ENCODE data around the gene KRTAP9-1. TPM values are rescaled to one million over a fixed set of nuclear protein-coding genes. Genes with fewer than 3 reads are reported as not detected.

The KRTAP9-1 gene
- total RNA-seq: not detected

GRCh38 chr17:41189837-41190318, at the start of gene KRTAP9-1:
KRTAP9-1 (plus strand) TSS chr17:41189887; CDS start chr17:41189887, 0 bp downstream.

GRCh38 chr17:41140360-41141131, 49.1 kb upstream of the KRTAP9-1 start, which contains the start of gene KRTAP4-6:
KRTAP4-6 (minus strand) TSS chr17:41140544; CDS start chr17:41140487, 57 bp downstream.

GRCh38 chr17:41149652-41149985, 40.1 kb upstream of the KRTAP9-1 start, which contains the start of gene KRTAP4-5:
KRTAP4-5 (minus strand) TSS chr17:41149825; CDS start chr17:41149767, 58 bp downstream.

GRCh38 chr17:41160648-41161047, 29.0 kb upstream of the KRTAP9-1 start, which contains the start of gene KRTAP4-4:
KRTAP4-4 (minus strand) TSS chr17:41160748; CDS start chr17:41160691, 57 bp downstream.

GRCh38 chr17:41168121-41168520, 21.6 kb upstream of the KRTAP9-1 start, which contains the start of gene KRTAP4-3:
KRTAP4-3 (minus strand) TSS chr17:41168221; CDS start chr17:41168172, 49 bp downstream.

GRCh38 chr17:41177727-41178271, 11.9 kb upstream of the KRTAP9-1 start, which contains the start of gene KRTAP4-2:
KRTAP4-2 (minus strand) TSS chr17:41178221; CDS start chr17:41178164, 57 bp downstream.

GRCh38 chr17:41184480-41184961, 5.2 kb upstream of the KRTAP9-1 start, which contains the start of gene KRTAP4-1:
KRTAP4-1 (minus strand) TSS chr17:41184911; CDS start chr17:41184854, 57 bp downstream.

GRCh38 chr17:41226598-41227095, 37.0 kb downstream of the KRTAP9-1 start, which contains the start of gene KRTAP9-2:
KRTAP9-2 (plus strand) TSS chr17:41226648; CDS start chr17:41226655, 7 bp downstream.

GRCh38 chr17:41232399-41233105, 42.9 kb downstream of the KRTAP9-1 start, which contains the start of gene KRTAP9-3:
KRTAP9-3 (plus strand) TSS chr17:41232449; CDS start chr17:41232502, 53 bp downstream.

GRCh38 chr17:41237949-41238437, 48.3 kb downstream of the KRTAP9-1 start, which contains the start of gene KRTAP9-8:
KRTAP9-8 (plus strand) TSS chr17:41237999; CDS start chr17:41238052, 53 bp downstream.

Other genes starting within 250 kb of the KRTAP9-1 start
- gene KRT39, start 222.9 kb upstream of the KRTAP9-1 start, total RNA-seq: not detected
- gene KRT40, start 205.6 kb upstream of the KRTAP9-1 start, total RNA-seq: not detected
- gene KRTAP3-3, start 195.7 kb upstream of the KRTAP9-1 start, total RNA-seq: not detected
- not detected for gene KRTAP3-2, start 190.0 kb upstream of the KRTAP9-1 start, total RNA-seq
- gene KRTAP3-1, start 180.8 kb upstream of the KRTAP9-1 start, total RNA-seq: not detected
- gene KRTAP1-5, start 162.7 kb upstream of the KRTAP9-1 start, total RNA-seq: not detected
- gene KRTAP1-4, start 159.7 kb upstream of the KRTAP9-1 start, total RNA-seq: not detected
- not detected for gene KRTAP1-3, start 155.0 kb upstream of the KRTAP9-1 start, total RNA-seq
- not detected for gene KRTAP1-1, start 148.4 kb upstream of the KRTAP9-1 start, total RNA-seq
- gene KRTAP2-1, start 142.6 kb upstream of the KRTAP9-1 start, total RNA-seq: not detected
- gene KRTAP2-2, start 134.7 kb upstream of the KRTAP9-1 start, total RNA-seq: not detected
- not detected for gene KRTAP2-3, start 129.8 kb upstream of the KRTAP9-1 start, total RNA-seq
- gene KRTAP2-4, start 124.0 kb upstream of the KRTAP9-1 start, total RNA-seq: not detected
- gene KRTAP4-7, start 105.7 kb upstream of the KRTAP9-1 start, total RNA-seq: not detected
- gene KRTAP4-8, start 91.7 kb upstream of the KRTAP9-1 start, total RNA-seq: not detected
- gene KRTAP4-16, start 87.7 kb upstream of the KRTAP9-1 start, total RNA-seq: not detected
- gene KRTAP4-9, start 84.5 kb upstream of the KRTAP9-1 start, total RNA-seq: not detected
- not detected for gene KRTAP4-11, start 71.5 kb upstream of the KRTAP9-1 start, total RNA-seq
- not detected for gene KRTAP4-12, start 65.7 kb upstream of the KRTAP9-1 start, total RNA-seq
- gene KRTAP4-6, start 49.3 kb upstream of the KRTAP9-1 start, total RNA-seq: not detected
- not detected for gene KRTAP4-5, start 40.1 kb upstream of the KRTAP9-1 start, total RNA-seq
- gene KRTAP4-4, start 29.1 kb upstream of the KRTAP9-1 start, total RNA-seq: not detected
- not detected for gene KRTAP4-3, start 21.7 kb upstream of the KRTAP9-1 start, total RNA-seq
- not detected for gene KRTAP4-2, start 11.7 kb upstream of the KRTAP9-1 start, total RNA-seq
- not detected for gene KRTAP4-1, start 5.0 kb upstream of the KRTAP9-1 start, total RNA-seq
- not detected for gene KRTAP9-2, start 36.8 kb downstream of the KRTAP9-1 start, total RNA-seq
- gene KRTAP9-3, start 42.6 kb downstream of the KRTAP9-1 start, total RNA-seq: not detected
- gene KRTAP9-8, start 48.1 kb downstream of the KRTAP9-1 start, total RNA-seq: not detected
- gene KRTAP9-4, start 59.8 kb downstream of the KRTAP9-1 start, total RNA-seq: not detected
- gene KRTAP9-9, start 65.5 kb downstream of the KRTAP9-1 start, total RNA-seq: not detected
- not detected for gene KRTAP9-6, start 75.5 kb downstream of the KRTAP9-1 start, total RNA-seq
- not detected for gene KRTAP9-7, start 85.8 kb downstream of the KRTAP9-1 start, total RNA-seq
- under 1 TPM in 1 of 2 experiments, not detected in 1; 0.20 TPM for gene KRTAP29-1, start 113.0 kb downstream of the KRTAP9-1 start, total RNA-seq
- gene KRTAP16-1, start 119.4 kb downstream of the KRTAP9-1 start, total RNA-seq: under 1 TPM in 1 of 2 experiments, not detected in 1; 0.14 TPM
- not detected for gene KRTAP17-1, start 125.8 kb downstream of the KRTAP9-1 start, total RNA-seq
- not detected for gene KRT33A, start 160.9 kb downstream of the KRTAP9-1 start, total RNA-seq
- gene KRT33B, start 179.9 kb downstream of the KRTAP9-1 start, total RNA-seq: not detected
- gene KRT34, start 192.4 kb downstream of the KRTAP9-1 start, total RNA-seq: not detected
- not detected for gene KRT31, start 207.7 kb downstream of the KRTAP9-1 start, total RNA-seq
- not detected for gene KRT37, start 234.7 kb downstream of the KRTAP9-1 start, total RNA-seq

All from activated naive CD4-positive, alpha-beta T cell treated with anti-CD3 and anti-CD28 coated beads, Interleukin-2, amount 10 ng/mL, durations not matched to agents 5 hours and 36 hours (primary cell).